Lung (tissue), 12 donors: ENCODE data around the gene FIGN. TPM values are rescaled to one million over a fixed set of nuclear protein-coding genes. Genes with fewer than 3 reads are reported as not detected.

ENCODE experiments used
- ATAC-seq: fragments of 200-7000 bp; cut with Tn5 transposase; one replicate; pipeline ENCODE4 v1.9.1; 2020; ENCODE audit warnings: moderate number of reproducible peaks; ENCODE audit not compliant: insufficient read depth, low FRiP score
- DNase-seq, 3 donors: peaks; one replicate each; pipeline ENCODE4 v3.0.0-alpha.2; 2013 to 2017
- H3K27ac ChIP-seq, 2 donors: one replicate each; pipeline ENCODE4 v1.5.1; 2013; ENCODE audit warnings: mild to moderate bottlenecking in 2 of 2, moderate library complexity in 2 of 2, control low read depth in 1 of 2, inconsistent platforms in 1 of 2, low read depth in 1 of 2, low read length in 1 of 2
- H3K27me3 ChIP-seq, 3 donors: one replicate each; pipeline ENCODE4 v1.5.1; 2013; ENCODE audit warnings: low read length in 2 of 3; ENCODE audit not compliant: control insufficient read depth in 3 of 3, insufficient read depth in 3 of 3
- H3K36me3 ChIP-seq, 4 donors: one replicate each; pipeline ENCODE4 v1.5.1; 2013; ENCODE audit warnings: low read length in 4 of 4, mild to moderate bottlenecking in 1 of 4, moderate library complexity in 1 of 4; ENCODE audit not compliant: control insufficient read depth in 4 of 4, insufficient read depth in 4 of 4
- H3K4me1 ChIP-seq, 5 donors: one replicate each; pipeline ENCODE4 v1.5.1; 2013; ENCODE audit warnings: low read length in 5 of 5, mild to moderate bottlenecking in 2 of 5, moderate library complexity in 1 of 5; ENCODE audit not compliant: control insufficient read depth in 5 of 5, insufficient read depth in 5 of 5
- H3K4me3 ChIP-seq: one replicate; pipeline ENCODE4 v1.5.1; 2013; ENCODE audit warnings: mild to moderate bottlenecking, control low read depth, moderate library complexity
- H3K9ac ChIP-seq, 2 donors: one replicate each; pipeline ENCODE4 v1.5.1; 2013; ENCODE audit warnings: low read length in 2 of 2, control low read depth in 1 of 2; ENCODE audit not compliant: insufficient read depth in 1 of 2
- H3K9me3 ChIP-seq, 4 donors: one replicate each; pipeline ENCODE4 v1.5.1; 2013; ENCODE audit warnings: low read length in 3 of 4, mild to moderate bottlenecking in 1 of 4, moderate library complexity in 1 of 4; ENCODE audit not compliant: control insufficient read depth in 4 of 4, insufficient read depth in 3 of 4
- WGBS, 2 donors: extraction: QIAGEN DNeasy Blood & Tissue Kit; methylation state at CpG; one replicate each; pipeline ENCODE4 v1.1.7; 2013; 5-methylcytosine and 5-hydroxymethylcytosine counted together
- polyA plus RNA-seq, 2 donors: library from polyadenylated mRNA; stranded (reverse); fragments of 200-250 nt; gene quantifications; one replicate each; pipeline ENCODE4 v1.2.1, GENCODE V29; 2013
- total RNA-seq, 2 donors: library from RNA; depleted of rRNA in 1 of 2; stranded (reverse); fragments of >200 nt in 1 of 2; gene quantifications; one replicate each; pipeline ENCODE4 v1.2.1, GENCODE V29; 2014 to 2021
- TF ChIP-seq, protein P1 (sequence below): IDR thresholded peaks from 2 replicates; pipeline ENCODE4 v1.5.1; 2012; ENCODE audit warnings: mild to moderate bottlenecking; ENCODE audit errors: control extremely low read depth, extremely low read depth
- donor health status: control.
- donor health status: control.
- donor health status: Bipolar disorder and iron deficiency.
- donor health status: healthy.
- donor health status: DM: yes; HTN: yes; CAD: no.

The FIGN gene
- total and polyA plus RNA-seq, 4 donors: 0.42 to 6.5 (median 3.0) TPM

GRCh38 chr2:163692081-163692480, 43.7 kb downstream of the FIGN start:
- Histone ChIP-seq H3K9ac (no peak overlapping the region), H3K9me3 (no peaks in the 10 kb centered on the region), H3K4me3 (no peak overlapping the region), H3K4me1 (peaks cover 0 to 13% (median 0%) of the 10 kb centered on the region in 5 donors), H3K36me3 (no peaks in the 10 kb centered on the region), H3K27ac (no peak overlapping the region), H3K27me3 (no peaks in the 10 kb centered on the region)
- ATAC-seq (no peak), DNase-seq (no peak)
- TF ChIP-seq, protein P1, sequence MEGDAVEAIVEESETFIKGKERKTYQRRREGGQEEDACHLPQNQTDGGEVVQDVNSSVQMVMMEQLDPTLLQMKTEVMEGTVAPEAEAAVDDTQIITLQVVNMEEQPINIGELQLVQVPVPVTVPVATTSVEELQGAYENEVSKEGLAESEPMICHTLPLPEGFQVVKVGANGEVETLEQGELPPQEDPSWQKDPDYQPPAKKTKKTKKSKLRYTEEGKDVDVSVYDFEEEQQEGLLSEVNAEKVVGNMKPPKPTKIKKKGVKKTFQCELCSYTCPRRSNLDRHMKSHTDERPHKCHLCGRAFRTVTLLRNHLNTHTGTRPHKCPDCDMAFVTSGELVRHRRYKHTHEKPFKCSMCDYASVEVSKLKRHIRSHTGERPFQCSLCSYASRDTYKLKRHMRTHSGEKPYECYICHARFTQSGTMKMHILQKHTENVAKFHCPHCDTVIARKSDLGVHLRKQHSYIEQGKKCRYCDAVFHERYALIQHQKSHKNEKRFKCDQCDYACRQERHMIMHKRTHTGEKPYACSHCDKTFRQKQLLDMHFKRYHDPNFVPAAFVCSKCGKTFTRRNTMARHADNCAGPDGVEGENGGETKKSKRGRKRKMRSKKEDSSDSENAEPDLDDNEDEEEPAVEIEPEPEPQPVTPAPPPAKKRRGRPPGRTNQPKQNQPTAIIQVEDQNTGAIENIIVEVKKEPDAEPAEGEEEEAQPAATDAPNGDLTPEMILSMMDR: no peak

GRCh38 chr2:163690896-163691295, 44.9 kb downstream of the FIGN start:
- TF ChIP-seq, protein P1: no peak
- Histone ChIP-seq H3K27me3 (no peaks in the 10 kb centered on the region), H3K27ac (peak overlapping the region in 1 of 2 donors; percentile 60), H3K9me3 (no peaks in the 10 kb centered on the region), H3K9ac (no peak overlapping the region), H3K4me3 (no peak overlapping the region), H3K4me1 (peaks cover 0 to 13% (median 0%) of the 10 kb centered on the region in 5 donors), H3K36me3 (no peaks in the 10 kb centered on the region)
- DNase-seq (no peak), ATAC-seq (no peak)
- WGBS, 2 donors: 55 to 66% methylated on average over 2 of the region's 2 CpGs

DNA sequence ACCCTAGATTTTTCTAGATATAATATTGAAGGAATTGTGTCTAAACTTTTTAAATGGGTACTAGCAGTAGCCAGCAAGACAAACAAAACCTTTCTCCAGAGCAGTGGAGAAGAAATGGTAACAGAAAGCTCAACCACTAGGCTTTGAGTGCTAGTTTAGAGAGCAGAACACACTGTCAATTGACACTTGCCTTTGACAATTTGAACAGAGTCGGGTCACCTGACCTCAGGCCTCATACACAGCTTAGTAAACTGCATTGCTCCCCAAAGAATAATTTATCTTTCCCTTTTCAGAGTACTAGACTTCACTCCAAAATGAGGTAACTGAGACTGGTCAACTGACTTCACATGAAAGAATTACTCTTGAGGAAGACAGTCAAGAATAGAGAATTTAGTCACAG, 48.6 kb downstream of the FIGN start:
- no peaks in the 10 kb centered on the region for H3K36me3 ChIP-seq
- peaks cover 0 to 9% (median under 1%) of the 10 kb centered on the region in 5 donors for H3K4me1 ChIP-seq
- ATAC-seq: no peak
- no peaks in the 10 kb centered on the region for H3K27me3 ChIP-seq
- no peak overlapping the region for H3K4me3 ChIP-seq
- TF ChIP-seq, protein P1: no peak
- 51 to 72% methylated on average over 1 of the region's 1 CpG for WGBS, 2 donors
- H3K9ac ChIP-seq: no peak overlapping the region
- no peaks in the 10 kb centered on the region for H3K9me3 ChIP-seq
- no peak for DNase-seq
- H3K27ac ChIP-seq: no peak overlapping the region

DNA sequence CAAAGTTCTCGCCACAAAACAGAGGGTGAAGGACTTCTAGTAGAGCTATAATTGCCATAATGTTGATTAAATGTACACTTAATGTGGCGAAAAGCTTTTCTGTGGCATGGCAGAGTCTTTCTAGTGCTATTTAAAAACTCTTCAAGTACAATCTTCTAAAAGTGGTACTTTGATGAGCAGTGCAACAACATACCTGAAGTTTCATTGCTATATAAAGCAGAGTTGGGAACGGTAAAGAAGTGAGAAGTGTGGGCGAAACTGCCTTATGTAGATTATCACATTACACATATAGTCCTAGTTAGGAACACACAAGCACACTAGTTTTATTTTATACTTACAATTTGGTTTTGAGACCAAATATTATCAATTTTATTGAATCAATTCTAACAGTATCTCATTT, 49.5 kb downstream of the FIGN start:
- H3K27me3 ChIP-seq: no peaks in the 10 kb centered on the region
- peaks cover 0 to 9% (median 2%) of the 10 kb centered on the region in 5 donors for H3K4me1 ChIP-seq
- ATAC-seq (no peak), DNase-seq (no peak)
- WGBS, 2 donors: 58 to 67% methylated on average over 4 of the region's 4 CpGs
- H3K4me3 ChIP-seq: no peak overlapping the region
- H3K9me3 ChIP-seq: no peaks in the 10 kb centered on the region
- no peaks in the 10 kb centered on the region for H3K36me3 ChIP-seq
- H3K9ac ChIP-seq: no peak overlapping the region
- TF ChIP-seq, protein P1: no peak
- no peak overlapping the region for H3K27ac ChIP-seq
